HG02973 (cell line): ENCODE results near the gene CHCHD10.

Experiments
- ATAC-seq: cut with Tn5 transposase; IDR thresholded peaks from one replicate; pipeline ENCODE4 v1.9.1; 2021; ENCODE audit warnings: moderate library complexity; ENCODE audit not compliant: unreplicated experiment

The CHCHD10 gene

DNA sequence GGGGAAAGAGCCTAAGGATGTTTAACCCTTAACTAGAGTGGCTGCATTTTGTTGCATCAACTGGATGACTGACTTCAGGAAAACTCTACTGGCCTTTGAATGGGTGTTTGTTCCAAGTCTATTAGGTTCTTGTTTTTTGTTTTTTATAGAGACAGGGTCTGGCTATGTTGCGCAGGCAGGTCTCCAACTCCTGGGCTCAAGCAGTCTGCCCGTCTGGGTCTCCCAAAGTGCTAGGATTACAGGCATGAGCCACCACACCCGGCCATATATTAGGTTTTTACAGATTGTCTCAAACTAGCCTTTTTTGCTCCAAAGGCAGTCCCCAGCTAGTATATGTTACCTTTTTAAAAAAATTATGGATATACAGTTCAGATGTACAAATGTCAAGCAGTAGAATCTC, 20.1 kb upstream of the CHCHD10 start:
- ATAC-seq: no peak

DNA sequence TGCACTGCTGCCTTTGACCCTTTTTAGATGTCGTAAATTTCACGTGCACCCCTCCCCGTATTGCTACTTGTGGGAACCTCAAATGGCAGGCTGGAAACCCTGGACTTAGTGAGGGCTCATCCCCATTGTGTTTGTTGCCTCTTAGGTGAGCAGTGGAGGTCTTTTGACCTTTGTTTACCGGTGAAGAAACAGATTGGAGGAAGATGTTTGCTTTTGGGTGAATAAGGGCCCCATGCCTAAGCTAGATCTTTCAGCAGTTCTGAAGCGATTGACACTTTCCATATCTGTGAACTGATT, 19.8 kb upstream of the CHCHD10 start:
- ATAC-seq: no peak

DNA sequence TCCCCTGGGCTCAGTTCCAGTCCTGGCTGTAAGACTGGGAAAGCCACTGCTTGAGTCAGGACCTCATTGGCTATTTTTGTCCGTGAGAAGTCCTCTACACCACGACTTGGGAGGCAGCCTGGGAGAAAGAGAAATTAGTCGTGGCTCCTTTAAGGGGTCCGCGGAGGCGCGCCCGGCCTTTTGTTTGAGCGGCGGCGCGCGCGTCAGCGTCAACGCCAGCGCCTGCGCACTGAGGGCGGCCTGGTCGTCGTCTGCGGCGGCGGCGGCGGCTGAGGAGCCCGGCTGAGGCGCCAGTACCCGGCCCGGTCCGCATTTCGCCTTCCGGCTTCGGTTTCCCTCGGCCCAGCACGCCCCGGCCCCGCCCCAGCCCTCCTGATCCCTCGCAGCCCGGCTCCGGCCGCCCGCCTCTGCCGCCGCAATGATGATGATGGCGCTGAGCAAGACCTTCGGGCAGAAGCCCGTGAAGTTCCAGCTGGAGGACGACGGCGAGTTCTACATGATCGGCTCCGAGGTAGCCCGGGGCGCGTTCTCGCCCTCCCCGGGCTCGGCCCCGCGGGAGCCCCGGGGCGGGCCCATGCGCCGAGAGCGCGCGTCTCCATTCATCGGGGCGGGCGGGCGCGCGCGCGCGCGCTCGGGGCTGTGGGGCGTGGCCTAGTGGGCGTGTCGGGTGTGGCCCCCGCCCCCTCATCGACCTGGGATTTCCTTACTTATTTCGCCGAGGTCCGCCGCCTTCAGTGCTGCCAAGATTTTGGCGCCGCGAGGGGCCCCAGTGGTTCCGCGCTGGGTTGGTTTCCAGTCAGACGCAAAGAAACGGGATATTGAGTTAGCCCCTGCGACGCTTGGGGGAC, 19.2 kb upstream of the CHCHD10 start, which contains the start of gene SMARCB1:
Gene SMARCB1 (plus strand): TSS at position 215 of the 848 bp plus-strand sequence. CDS start 204 bp downstream, at position 419.
- peak; percentile 52 for ATAC-seq

DNA sequence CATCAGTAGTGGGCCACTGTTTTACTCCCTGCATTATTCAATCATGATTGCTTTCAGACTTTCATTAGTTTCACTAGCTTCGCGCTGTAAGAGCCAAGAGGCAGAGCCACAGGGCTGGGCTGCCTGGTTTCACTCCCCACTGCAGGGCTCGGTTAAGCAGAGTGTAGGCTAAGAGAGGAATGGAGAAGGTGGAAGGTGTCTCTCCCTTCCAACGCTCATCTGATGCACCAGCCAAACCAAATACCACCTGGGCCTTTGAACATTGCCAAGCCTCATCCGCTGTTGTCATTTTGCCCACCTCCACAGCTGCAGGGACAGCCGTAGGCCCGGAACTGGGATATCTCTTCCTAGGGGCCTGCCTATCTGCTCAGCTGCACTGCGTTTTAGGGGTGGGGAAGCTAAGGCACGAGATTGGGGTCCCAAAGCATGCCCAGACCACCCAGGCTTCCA, 18.5 kb upstream of the CHCHD10 start:
- no peak for ATAC-seq

DNA sequence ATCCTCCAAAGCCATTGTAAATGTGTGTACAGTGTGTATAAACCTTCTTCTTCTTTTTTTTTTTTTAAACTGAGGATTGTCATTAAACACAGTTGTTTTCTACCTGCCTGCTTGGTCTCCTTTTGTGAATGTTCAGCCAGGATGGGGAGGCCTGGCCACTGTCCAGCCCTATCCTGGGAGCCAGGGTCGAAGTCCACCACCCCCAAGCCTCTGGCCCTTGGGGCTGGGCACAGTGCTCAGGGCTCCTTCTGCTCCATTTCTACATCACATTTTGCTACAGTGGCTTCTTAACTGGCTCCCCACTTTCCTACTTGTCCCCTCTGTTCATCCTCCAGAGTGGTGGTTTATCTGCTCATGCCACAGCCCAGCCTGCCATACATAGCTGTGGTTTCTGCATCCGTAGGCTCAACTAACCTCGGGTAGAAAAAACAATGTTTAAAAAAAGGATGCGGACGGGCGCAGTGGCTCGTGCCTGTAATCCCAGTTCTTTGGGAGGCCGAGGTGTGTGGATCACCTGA, 16.5 kb upstream of the CHCHD10 start:
- ATAC-seq: no peak

DNA sequence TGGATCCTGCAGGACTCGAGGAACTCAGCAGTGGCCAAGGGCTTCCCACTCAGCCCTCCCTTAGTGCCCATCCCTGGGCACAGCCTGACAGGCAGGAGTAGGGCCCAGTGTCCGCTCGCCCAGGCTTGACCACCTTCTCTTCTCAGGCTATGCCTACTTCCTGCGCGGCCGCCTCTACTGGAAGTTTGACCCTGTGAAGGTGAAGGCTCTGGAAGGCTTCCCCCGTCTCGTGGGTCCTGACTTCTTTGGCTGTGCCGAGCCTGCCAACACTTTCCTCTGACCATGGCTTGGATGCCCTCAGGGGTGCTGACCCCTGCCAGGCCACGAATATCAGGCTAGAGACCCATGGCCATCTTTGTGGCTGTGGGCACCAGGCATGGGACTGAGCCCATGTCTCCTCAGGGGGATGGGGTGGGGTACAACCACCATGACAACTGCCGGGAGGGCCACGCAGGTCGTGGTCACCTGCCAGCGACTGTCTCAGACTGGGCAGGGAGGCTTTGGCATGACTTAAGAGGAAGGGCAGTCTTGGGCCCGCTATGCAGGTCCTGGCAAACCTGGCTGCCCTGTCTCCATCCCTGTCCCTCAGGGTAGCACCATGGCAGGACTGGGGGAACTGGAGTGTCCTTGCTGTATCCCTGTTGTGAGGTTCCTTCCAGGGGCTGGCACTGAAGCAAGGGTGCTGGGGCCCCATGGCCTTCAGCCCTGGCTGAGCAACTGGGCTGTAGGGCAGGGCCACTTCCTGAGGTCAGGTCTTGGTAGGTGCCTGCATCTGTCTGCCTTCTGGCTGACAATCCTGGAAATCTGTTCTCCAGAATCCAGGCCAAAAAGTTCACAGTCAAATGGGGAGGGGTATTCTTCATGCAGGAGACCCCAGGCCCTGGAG, 15.7 kb upstream of the CHCHD10 start:
- no peak for ATAC-seq

DNA sequence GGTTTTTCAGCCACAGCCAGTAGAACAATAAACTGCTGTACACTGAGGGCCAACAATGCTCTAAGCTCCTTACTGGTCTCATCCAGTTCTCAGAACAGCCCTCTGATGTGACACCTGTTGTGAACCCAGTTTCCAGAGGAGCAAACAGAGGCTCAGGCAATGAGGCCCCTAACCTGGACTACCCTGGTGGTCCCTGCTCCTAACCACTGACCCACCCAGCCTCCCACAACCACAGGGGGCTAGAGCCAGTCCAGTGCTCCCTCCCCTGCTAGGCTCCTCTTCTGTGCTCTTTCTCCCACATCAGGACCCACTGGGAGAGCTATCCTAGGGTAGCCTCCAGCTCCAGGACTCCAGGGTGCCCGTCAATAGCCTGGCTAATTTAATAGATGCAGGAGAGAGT, 14.9 kb upstream of the CHCHD10 start:
- no peak for ATAC-seq

DNA sequence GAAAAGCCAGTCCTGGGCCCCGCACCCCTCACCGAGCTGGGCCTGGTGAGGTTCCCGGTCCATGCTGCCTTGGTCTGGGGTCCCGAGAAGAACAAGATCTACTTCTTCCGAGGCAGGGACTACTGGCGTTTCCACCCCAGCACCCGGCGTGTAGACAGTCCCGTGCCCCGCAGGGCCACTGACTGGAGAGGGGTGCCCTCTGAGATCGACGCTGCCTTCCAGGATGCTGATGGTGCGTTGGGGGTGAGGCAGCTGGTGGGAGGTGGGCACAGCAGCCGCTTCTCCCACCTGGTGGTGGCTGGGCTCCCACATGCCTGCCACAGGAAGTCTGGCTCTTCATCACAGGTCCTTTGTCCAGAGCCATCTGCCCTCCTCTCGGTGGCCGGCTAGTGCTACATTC, 14.5 kb upstream of the CHCHD10 start:
- no peak for ATAC-seq

DNA sequence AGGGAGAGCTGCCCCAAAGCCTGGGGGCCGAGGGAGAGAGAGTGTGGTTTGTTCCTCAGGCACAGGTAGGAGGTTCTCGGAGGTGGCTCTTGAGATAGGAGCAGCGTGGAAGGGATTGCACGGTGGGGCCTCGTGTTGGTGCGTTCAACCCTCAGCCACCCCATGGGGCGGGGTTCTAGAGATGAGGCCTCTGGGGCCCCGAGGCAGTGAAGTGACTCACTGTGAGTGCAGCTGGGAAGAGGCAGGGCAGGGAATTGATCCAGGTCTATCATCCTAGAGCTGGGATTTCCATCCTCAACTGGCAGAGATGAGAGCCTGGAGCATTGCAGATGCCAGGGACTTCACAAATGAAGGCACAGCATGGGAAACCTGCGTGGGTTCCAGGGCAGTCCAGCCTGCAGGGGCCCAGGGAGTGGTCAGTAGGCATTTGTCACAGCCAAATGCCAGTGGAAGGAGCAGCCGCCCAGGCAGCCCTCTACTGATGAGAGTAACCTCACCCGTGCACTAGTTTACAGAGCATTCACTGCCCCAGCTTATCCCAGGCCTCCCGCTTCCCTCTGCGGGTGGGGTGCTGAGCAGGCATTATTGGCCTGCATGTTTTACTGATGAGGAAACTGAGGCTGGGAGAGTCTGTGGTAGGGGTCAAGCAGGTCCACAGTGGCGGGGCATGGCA, 13.9 kb upstream of the CHCHD10 start:
- ATAC-seq: no peak

DNA sequence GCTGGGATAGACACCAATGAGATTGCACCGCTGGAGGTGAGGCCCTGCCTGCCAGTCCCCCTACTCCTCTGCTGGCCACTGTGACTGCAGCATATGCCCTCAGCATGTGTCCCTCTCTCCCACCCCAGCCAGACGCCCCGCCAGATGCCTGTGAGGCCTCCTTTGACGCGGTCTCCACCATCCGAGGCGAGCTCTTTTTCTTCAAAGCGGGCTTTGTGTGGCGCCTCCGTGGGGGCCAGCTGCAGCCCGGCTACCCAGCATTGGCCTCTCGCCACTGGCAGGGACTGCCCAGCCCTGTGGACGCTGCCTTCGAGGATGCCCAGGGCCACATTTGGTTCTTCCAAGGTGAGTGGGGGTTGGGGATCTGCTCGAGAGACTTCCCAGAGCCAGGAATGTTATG, 13.3 kb upstream of the CHCHD10 start:
- ATAC-seq: no peak

DNA sequence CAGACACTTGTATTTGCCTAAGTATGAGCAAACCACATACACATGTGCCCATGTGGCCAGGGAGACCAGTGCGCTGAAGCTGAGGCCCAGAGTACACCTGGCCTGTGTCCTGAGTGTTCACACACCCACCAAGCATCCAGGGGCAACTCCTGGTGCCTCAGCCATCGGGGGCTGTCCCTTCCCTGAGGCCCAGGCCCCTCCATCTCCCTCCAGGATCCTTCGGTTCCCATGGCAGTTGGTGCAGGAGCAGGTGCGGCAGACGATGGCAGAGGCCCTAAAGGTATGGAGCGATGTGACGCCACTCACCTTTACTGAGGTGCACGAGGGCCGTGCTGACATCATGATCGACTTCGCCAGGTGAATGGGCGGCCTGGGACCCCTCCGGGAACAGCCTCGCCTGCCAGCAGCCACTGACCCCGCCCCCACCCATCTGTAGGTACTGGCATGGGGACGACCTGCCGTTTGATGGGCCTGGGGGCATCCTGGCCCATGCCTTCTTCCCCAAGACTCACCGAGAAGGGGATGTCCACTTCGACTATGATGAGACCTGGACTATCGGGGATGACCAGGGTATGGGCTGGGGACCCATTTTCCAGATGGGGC, 12.5 kb upstream of the CHCHD10 start:
- ATAC-seq: no peak

DNA sequence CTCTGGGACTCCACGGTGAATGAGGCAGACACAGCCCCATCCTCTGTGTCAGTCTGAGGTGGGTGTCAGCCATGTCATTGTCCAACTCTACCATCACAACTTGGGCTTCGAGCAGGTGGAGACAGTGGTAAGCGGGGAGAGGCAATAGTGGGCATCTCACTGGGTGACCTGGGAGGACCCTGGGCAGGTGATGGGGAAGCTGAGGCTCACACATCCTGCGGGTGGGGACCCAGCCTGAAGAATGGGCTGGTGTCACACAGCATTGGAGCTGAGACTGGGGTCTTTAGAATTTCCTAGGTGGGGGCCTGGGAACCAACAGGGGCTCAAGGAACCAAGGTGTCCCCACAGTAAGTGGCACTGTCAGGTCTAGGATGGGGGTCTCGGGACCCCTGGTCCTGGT, 12.0 kb upstream of the CHCHD10 start:
- ATAC-seq: no peak

DNA sequence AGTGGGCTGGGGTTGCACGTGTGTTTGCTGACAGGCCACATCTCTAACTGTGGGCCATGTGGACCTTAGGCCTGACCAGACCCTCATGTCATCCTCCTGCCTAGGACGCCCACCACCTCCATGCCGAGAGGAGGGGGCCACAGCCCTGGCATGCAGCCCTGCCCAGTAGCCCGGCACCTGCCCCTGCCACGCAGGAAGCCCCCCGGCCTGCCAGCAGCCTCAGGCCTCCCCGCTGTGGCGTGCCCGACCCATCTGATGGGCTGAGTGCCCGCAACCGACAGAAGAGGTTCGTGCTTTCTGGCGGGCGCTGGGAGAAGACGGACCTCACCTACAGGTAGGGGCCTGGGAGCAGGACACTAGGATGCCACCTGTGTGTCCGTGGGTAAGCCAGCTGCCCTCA, 11.3 kb upstream of the CHCHD10 start:
- no peak for ATAC-seq

DNA sequence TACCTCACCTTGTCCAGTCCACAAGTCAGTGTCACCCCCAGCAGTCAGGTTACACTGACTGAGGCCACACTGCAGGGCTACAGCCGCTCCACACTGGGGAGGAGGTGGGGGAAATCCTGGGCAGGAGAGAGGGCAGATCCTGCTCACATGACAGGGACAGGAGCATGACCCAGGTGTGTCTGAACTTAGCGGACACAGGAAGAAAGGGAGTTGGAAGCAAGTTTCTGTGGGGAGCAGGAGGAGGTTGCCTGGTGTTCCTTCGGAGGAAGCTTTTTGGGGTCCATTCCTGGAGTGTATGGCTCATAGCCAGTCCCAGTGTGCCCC, 10.8 kb upstream of the CHCHD10 start:
- ATAC-seq: no peak

DNA sequence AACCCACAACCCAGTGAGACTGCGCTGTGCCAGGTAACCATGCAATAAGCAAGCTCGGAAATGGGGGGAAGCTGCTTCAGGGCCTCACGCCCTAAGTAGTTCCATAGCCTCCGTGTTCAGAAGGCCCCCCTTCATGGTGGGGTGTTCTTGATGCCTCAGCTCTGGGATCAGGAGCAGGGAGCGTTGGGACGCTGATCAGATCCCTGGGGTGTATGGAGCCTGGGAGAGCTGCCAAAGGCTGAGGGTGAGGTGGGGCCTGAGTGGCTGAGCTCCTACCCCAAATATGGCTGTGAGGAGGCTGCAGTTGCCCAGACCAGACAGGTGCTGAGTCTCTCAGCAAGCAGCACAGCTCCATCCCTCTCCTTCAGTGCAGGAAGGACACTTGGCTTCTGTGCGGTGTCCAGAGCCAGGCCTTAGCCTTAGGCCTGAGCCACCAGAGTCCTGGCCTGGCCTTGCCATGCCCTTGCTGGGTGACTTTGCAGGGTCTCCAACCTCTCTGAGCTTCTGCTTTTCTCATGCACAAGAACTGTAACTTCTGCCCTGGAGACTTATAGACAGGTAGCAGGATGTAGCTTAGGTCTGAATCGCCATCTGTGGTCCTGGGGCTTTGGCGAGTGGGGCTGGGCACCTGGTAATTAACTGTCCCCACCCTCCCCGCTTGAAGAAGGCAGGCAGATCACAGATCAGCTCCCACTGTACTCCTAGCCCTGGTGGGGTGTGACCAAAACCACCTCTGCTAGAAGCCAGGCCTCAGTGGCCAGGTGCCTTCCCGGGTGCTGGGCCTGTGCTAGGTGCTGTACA, 10.2 kb upstream of the CHCHD10 start:
- ATAC-seq: no peak

DNA sequence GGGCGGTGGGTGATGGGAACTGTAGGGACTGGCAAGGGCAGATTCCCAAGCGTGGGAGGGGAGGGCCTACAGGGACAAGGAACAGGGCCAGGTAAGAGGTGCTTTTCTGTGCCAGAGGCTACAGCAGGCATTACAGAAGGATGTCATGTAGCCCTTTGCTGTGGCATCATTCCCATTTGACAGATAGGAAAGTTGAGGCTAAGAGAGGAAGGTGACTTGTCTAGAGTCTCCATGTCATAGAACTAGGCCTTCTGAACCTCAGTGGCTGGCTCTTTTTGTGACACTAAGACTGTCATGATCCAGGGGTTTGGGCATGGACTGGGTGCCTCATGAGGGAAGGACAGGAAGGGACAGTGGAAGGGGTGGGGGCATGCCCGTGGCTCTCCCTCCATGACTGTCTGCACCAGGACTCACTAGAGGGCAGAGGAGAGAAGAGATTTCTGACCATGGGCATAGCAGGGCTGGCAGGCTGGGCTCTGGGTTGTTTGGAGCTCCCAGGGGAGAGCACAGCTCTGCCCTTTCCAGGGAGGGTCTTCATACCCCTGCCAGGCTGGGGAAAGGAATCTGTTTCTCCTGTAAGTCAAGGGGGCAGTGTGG, 8.1 kb upstream of the CHCHD10 start:
- no peak for ATAC-seq

DNA sequence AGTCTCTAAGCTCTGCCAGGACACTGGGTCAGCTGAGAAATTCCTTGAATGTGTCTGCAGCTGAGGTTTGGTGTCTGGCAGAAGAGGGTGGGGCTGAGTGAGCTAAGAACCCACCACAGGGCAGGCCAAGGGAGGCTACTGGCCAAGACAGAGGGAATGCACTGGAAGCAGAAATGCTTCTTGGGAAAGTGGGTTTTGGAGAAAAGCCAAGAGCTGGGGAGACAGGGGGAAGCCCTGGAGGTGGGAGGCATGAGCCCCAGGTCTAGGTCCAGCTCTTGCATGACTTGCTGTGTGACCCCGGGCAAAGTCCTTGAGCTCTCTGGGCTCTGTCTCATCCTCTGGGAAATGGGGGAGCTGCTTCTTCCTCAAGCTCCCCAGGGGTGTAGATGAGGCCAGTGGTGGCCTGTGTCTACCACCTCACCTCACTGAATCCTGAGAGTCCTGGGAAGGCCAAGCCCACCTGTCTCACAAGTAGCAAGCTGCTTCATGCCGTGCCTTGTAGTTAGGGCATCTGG, 7.2 kb upstream of the CHCHD10 start:
- ATAC-seq: no peak

DNA sequence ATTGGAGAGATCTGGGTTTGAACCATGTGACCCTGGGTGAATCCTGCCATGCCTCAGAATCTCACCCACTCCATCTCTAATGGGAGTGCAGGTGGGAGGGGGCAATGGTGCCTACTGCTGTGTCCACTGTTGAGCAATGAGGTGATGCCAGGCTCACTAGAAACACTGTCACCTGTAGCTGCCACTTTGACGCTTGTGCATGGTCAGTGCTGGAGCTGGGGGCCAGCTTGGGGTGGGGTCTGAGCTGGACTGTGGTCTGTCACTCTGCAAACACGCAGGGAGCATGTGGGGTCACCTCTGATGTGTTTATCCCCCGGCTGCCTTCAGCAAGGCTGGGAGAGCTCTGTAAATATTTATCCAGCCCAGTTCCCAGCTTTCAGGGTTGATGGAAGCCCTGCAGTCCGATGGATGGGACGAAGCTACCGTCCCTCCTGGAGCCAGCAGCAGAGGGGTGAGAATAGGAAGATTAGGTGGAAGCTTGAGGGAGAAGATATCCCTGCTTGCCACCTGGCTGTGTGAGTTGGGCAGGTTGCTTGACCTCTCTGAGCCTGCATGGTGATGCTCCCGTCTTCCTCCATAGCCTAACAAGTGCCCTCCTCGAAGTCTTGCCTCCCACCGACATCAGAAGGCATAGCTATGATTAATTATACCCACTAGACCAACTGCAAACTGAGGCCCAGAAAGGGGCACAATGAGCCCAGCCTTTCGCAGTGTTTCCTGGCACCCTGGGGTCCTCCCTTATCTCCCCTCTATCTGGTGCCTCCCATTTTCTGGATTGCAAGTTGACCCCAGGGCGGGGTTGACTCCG, 6.5 kb upstream of the CHCHD10 start:
- ATAC-seq: no peak
